ENCODE measurements around the gene MOGAT3.

DNA sequence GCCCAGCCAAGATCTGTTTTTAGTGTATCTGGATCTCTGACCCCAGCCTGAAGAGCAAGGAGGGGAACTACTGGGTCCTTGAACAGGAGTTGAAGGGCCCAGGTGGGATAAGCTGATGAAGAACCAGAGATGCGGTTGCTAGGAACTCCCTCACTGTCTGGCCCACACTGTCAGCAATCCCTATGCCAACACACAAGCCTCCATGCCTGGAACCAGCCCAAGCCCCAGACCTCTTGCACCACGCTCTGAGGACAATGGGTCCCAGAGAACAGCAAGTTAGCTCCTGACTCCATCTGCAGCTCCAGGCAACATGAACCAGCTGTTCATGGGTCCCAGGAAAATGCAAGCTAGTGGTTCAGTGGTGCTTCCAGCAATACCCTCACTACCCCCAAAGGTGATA is 23.2 kb downstream of the MOGAT3 start:
- TF ChIP-seq, protein P1, sequence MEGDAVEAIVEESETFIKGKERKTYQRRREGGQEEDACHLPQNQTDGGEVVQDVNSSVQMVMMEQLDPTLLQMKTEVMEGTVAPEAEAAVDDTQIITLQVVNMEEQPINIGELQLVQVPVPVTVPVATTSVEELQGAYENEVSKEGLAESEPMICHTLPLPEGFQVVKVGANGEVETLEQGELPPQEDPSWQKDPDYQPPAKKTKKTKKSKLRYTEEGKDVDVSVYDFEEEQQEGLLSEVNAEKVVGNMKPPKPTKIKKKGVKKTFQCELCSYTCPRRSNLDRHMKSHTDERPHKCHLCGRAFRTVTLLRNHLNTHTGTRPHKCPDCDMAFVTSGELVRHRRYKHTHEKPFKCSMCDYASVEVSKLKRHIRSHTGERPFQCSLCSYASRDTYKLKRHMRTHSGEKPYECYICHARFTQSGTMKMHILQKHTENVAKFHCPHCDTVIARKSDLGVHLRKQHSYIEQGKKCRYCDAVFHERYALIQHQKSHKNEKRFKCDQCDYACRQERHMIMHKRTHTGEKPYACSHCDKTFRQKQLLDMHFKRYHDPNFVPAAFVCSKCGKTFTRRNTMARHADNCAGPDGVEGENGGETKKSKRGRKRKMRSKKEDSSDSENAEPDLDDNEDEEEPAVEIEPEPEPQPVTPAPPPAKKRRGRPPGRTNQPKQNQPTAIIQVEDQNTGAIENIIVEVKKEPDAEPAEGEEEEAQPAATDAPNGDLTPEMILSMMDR (IDR thresholded peaks at IDR 0.05), result no peak
- no peak for TF ChIP-seq ZFX (IDR thresholded peaks at IDR 0.05; ENCODE audit: borderline replicate concordance)
